SHP77 (cell line): Measurements from ENCODE around the gene CSHL1.
"Not testable (repeated sequence)": the region's sequence is repeated elsewhere in the genome, so short reads cannot be mapped to it uniquely, and the experiment has no call there.

ENCODE experiments used
- DNase-seq, 2 experiments: peaks; one replicate each; lab custom pipeline; 2025; lab: John Stamatoyannopoulos, UW

CSHL1 gene

DNA sequence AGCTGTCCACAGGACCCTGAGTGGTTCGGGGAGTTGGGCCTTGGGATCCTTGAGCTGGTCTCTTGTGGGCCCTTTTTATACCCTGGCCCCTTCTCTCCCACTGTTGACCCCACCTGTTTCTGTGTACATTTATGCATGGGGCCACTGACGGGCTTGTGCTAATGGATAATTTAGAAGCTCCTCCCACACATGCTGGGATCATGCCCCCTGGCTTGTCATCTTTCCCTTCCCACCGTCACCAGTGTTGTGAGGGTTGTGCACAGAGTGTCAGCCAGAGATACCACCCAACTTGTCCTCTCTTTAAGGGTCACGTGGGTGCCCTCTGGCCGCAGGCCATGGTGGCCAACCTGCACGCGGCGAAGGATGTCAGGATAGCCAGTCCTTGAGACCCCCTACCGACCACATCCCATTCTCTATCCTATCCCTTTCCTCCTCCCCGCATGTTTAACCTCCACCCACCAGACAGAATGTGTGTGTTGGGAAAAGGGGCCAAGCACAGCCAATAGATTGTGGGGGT, 7.8 kb upstream of the CSHL1 start, which contains the start of gene GH1:
Gene GH1 (minus strand): TSS at position 51 of the 517 bp plus-strand sequence. CDS start 63 bp downstream, outside the sequence.
- not testable (repeated sequence) for DNase-seq

DNA sequence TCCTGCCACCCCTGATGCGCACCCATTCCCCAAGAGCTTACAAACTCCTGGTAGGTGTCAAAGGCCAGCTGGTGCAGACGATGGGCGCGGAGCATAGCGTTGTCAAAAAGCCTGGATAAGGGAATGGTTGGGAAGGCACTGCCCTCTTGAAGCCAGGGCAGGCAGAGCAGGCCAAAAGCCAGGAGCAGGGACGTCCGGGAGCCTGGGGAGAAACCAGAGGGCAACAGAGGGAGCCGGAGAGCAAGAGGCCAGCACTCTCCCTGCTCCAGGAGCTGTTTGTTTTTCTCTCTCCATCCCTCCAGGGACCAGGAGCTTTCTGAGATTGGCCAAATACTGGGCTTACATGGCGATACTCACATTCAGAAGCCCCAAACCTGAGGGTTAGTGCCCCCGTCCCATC, 7.2 kb upstream of the CSHL1 start:
- no peak for DNase-seq

- no peak for DNase-seq
Observed at GRCh38 chr17:63917646-63918045, 6.6 kb upstream of the CSHL1 start.

DNA sequence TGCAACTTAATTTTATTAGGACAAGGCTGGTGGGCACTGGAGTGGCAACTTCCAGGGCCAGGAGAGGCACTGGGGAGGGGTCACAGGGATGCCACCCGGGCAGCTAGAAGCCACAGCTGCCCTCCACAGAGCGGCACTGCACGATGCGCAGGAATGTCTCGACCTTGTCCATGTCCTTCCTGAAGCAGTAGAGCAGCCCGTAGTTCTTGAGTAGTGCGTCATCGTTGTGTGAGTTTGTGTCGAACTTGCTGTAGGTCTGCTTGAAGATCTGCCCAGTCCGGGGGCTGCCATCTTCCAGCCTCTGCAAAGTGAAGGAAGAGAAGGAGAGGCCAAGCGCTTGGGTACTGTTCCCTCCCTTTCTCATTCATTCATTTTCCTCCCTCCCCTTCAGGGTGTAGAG, 6.1 kb upstream of the CSHL1 start:
- not testable (repeated sequence) for DNase-seq

DNA sequence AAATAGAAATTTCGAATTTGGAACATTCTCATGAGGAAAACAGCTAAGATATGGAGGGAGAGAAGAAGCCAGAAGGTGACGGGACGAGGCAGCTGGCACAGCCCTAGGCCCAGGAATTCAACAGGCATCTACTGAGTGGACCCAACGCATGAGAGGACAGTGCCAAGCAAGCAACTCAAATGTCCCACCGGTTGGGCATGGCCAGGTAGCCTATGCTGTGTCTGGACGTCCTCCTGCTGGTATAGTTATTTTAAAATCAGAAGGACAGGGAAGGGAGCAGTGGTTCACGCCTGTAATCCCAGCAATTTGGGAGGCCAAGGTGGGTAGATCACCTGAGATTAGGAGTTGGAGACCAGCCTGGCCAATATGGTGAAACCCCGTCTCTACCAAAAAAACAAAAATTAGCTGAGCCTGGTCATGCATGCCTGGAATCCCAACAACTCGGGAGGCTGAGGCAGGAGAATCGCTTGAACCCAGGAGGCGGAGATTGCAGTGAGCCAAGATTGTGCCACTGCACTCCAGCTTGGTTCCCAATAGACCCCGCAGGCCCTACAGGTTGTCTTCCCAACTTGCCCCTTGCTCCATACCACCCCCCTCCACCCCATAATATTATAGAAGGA, 5.6 kb upstream of the CSHL1 start:
- no peak for DNase-seq

GRCh38 chr17:63915753-63916152, 4.7 kb upstream of the CSHL1 start:
- not testable (repeated sequence) for DNase-seq

DNA sequence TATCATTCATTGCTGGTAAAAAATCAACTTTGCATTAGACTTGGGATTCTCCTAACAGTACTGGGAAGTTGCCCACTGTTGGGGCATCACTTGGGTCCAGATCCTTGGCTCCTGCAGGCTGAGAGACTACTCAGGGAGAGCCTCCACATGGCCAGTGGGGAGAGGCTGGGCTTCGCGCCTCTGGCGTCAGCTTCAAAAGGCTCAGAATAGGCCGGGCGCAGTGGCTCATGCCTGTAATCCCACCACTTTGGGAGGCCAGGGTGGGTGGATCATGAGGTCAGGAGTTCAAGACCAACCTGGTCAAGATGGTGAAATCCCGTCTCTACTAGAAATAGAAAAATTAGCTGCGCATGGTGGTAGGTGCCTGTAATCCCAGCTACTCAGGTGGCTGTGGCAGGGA, 3.4 kb upstream of the CSHL1 start:
- no peak for DNase-seq

DNA sequence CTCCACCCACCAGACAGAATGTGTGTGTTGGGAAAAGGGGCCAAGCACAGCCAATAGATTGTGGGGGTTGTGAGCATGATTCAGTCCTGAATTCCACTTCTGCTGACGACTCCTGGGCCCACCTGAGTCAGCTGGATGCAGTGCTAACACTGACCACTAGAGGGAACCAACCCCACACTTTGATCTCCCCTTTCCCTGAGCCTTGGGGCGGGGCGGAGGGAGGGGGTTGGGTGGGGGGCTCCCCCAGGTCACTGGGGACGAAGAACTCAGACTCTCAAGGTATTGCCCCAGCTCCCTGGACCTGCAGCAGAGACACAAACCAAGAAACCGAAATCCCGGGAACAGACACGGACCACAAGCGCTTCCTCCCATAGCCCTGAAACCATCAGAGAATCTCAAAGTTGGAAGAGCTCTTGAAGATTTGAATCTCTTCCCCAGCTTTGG, 621 bp upstream of the CSHL1 start:
- DNase-seq: no peak

DNA sequence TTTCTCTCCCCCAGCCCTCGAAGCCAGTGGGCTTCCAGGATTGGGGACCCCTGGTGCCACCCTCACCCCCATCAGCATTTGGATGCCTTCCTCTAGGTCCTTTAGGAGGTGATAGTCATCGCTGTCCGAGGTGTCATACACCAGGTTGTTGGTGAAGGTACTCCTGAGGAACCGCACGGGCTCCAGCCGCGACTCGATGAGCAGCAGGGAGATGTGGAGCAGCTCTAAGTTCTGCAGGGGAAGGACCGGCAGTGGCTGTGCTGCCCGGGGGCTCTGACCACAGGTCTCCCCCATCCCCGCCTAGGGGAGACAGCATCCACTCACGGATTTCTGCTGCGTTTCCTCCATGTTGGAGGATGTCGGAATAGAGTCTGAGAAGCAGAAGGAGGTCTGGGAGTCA, 962 bp downstream of the CSHL1 start:
- no peak for DNase-seq

DNA sequence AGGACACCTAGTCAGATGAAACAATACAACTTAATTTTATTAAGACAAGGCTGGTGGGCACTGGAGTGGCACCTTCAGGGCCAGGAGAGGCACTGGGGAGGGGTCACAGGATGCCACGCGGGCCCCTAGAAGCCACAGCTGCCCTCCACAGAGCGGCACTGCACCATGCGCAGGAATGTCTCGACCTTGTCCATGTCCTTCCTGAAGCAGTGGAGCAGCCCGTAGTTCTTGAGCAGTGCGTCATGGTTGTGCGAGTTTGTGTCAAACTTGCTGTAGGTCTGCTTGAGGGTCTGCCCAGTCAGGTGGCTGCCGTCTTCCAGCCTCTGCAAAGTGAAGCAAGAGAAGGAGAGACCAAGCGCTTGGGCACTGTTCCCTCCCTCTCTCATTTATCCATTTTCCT, 1.5 kb downstream of the CSHL1 start:
- not testable (repeated sequence) for DNase-seq

DNA sequence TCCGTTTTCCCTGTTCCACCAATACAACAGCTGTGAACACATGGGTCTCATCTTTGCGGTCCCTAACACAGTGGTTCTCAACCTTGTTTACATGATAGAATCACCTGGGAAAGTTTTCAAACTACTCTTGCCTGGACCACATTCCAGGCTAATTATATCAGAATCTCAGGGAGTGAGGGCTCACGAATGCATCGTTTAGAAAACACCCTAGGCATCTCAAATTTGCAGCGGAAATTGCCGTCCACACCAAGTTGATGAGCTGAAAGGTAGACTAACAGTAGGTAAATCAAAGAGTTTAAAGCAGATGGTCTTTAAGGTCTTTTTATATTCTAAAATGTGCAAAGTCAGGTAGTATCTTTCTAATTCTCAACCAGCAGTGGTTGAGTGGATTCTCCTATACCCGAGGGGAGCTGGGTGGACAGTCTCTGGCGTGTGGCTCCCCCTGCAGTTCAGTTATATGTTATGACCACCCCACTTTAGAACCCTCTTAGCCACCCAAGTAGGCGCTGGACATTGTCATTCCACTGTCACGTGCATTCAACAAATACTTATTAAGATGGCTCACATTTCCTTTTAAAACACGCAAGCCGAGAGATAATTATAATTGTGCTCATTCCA, 3.8 kb downstream of the CSHL1 start:
- peak; percentile 9 to 28 for DNase-seq

GRCh38 chr17:63904796-63905195, 6.3 kb downstream of the CSHL1 start:
- not testable (repeated sequence) for DNase-seq

- not testable (repeated sequence) for DNase-seq
Observed at GRCh38 chr17:63903787-63904201, 7.3 kb downstream of the CSHL1 start.

GRCh38 chr17:63901971-63902370, 9.1 kb downstream of the CSHL1 start:
- DNase-seq: not testable (repeated sequence)

GRCh38 chr17:63898899-63899798, 11.9 kb downstream of the CSHL1 start:
- DNase-seq: not testable (repeated sequence)

DNA sequence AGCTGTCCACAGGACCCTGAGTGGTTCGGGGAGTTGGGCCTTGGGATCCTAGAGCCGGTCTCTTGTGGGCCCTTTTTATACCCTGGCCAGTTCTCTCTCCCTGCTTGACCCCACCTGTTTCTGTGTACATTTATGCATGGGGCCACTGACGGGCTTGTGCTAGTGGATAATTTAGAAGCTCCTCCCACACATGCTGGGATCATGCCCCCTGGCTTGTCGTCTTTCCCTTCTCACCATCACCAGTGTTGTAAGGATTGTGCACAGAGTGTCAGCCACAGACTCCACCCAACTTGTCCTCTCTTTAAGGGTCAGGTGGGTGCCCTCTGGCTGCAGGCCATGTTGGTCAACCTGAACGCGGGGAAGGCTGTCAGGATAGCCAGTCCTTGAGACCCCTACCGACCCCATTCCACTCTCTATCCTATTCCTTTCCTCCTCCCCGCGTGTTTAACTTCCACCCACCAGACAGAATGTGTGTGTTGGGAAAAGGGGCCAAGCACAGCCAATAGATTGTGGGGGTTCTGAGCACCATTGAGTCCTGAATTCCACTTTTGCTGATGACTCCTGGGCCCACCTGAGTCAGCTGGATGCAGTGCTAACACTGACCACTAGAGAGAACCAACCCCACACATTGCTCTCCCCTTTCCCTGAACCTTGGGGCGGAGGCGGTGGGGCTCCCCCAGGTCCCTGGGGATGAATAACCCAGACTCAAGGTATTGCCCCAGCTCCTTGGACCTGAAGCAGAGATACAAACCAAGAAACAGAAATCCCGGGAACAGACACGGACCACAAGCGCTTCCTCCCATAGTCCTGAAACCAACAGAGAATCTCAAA, 14.3 kb downstream of the CSHL1 start, which contains the start of gene CSH1:
Gene CSH1 (minus strand): TSS at position 51 of the 831 bp plus-strand sequence. CDS start 63 bp downstream, outside the sequence.
- not testable (repeated sequence) for DNase-seq

GRCh38 chr17:63894821-63895220, 16.2 kb downstream of the CSHL1 start:
- DNase-seq: not testable (repeated sequence)

DNA sequence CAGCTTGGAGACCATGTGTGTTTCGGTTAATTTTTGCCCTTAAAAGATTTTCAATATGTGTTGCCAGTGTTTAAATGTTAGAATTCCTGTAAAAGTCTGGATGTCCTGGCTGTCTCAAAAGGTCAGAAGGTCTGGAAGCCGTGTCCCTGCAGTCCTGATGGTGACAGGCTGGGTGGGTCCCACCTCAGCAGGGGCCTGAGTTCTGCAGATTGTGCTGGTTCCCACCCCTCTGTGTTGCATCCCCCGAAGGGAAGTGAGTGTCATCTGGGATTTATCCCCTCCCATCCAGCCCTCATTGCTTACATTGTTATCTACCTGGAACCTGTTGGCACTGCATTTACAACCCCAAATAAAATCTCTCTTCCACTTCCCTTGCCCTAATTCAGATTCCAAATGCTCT, 17.0 kb downstream of the CSHL1 start:
- DNase-seq: not testable (repeated sequence)

GRCh38 chr17:63892316-63893037, 18.6 kb downstream of the CSHL1 start:
- DNase-seq: not testable (repeated sequence)

DNA sequence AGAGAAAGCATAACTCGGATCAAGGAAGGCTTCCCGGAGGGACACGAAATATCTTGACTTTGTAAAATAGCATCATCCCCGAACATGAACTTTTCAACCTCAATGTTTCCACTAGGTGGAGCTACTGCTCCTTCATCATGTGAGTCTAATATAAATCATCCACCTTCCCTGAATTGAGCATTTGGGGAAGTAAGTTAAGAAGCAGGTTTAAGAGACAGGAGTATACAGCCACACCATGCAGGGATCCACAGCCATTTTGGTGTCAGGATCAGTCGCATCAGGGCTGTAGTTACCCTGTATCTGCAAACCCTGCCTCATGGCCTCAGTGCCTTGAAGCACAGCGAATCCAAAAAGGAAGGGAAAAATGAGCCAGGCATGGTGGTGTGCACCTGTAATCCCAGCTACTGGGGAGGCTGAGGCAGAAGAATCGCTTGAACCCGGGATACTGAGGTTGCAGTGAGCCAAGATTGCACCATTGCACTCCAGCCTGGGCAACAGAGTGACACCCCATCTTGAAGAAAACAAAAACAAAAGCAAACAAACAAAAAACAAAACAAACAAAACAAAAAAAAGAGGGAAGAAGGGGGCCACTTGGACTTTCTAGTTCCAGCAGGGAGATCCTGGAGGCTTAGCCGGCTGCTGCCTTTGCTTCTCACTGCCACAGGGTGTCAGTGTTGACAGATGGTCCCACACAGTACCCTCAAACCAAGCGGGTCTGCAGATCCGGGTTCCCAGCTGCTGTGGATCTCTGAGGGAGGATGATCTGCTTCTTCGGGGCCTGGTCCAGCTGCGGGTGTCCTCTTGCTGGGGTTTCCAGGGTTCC, 21.8 kb downstream of the CSHL1 start:
- peak; percentile 18 to 28 for DNase-seq
